ENCODE results near the gene CRTAC1. TPM values are rescaled to one million over a fixed set of nuclear protein-coding genes. Genes with fewer than 3 reads are reported as not detected.
A peak's percentile ranks its signal among the peaks of the same experiment; 100 is the strongest.

CRTAC1 gene
- total RNA-seq, 1 donor = not detected

- DNase-seq (ENCODE audit: low read depth) = peak; percentile 30
- H3K4me3 ChIP-seq (ENCODE audit: low read depth, low read length) = no peak overlapping the region
- no peak for TF ChIP-seq CTCF (IDR thresholded peaks at IDR 0.05; ENCODE audit: insufficient read depth, low read length)
Observed at GRCh38 chr10:97916586-97916985, 113.8 kb downstream of the CRTAC1 start.

GRCh38 chr10:97915346-97916131 is 114.9 kb downstream of the CRTAC1 start:
- no peak for TF ChIP-seq CTCF (IDR thresholded peaks at IDR 0.05; ENCODE audit: insufficient read depth, low read length)
- no peak for DNase-seq (ENCODE audit: low read depth)
- H3K4me3 ChIP-seq (ENCODE audit: low read depth, low read length) = no peak overlapping the region

- no peak overlapping the region for H3K4me3 ChIP-seq (ENCODE audit: low read depth, low read length)
- peak; percentile 53 for DNase-seq (ENCODE audit: low read depth)
- peak; percentile 85 for TF ChIP-seq CTCF (IDR thresholded peaks at IDR 0.05; ENCODE audit: insufficient read depth, low read length)
Observed at GRCh38 chr10:97914837-97915211, 115.6 kb downstream of the CRTAC1 start.

- no peak overlapping the region for H3K4me3 ChIP-seq (ENCODE audit: low read depth, low read length)
- TF ChIP-seq CTCF (IDR thresholded peaks at IDR 0.05; ENCODE audit: insufficient read depth, low read length) = no peak
Observed at GRCh38 chr10:97914171-97914836, 116.1 kb downstream of the CRTAC1 start.

GRCh38 chr10:97913614-97914013 is 116.8 kb downstream of the CRTAC1 start:
- DNase-seq (ENCODE audit: low read depth) = no peak
- TF ChIP-seq CTCF (IDR thresholded peaks at IDR 0.05; ENCODE audit: insufficient read depth, low read length) = no peak

More at GRCh38 chr10:97914171-97914836, 116.1 kb downstream of the CRTAC1 start:
- DNase-seq (ENCODE audit: low read depth) = no peak

GRCh38 chr10:97913193-97913592 is 117.2 kb downstream of the CRTAC1 start:
- no peak for DNase-seq (ENCODE audit: low read depth)
- H3K4me3 ChIP-seq (ENCODE audit: low read depth, low read length) = no peak overlapping the region
- no peak for TF ChIP-seq CTCF (IDR thresholded peaks at IDR 0.05; ENCODE audit: insufficient read depth, low read length)

More at GRCh38 chr10:97913614-97914013, 116.8 kb downstream of the CRTAC1 start:
- H3K4me3 ChIP-seq (ENCODE audit: low read depth, low read length) = no peak overlapping the region

All from fibroblast of the aortic adventitia (primary cell).